ENCODE data around the gene IQSEC1. TPM values are rescaled to one million over a fixed set of nuclear protein-coding genes. Genes with fewer than 3 reads are reported as not detected.

Gene IQSEC1
- total and polyA plus RNA-seq, 9 of the 15 experiments (the other 6 are each of a cell fraction or from before 2014, with no cell fraction given) = 0.56 to 39.0 (median 6.8) TPM

DNA sequence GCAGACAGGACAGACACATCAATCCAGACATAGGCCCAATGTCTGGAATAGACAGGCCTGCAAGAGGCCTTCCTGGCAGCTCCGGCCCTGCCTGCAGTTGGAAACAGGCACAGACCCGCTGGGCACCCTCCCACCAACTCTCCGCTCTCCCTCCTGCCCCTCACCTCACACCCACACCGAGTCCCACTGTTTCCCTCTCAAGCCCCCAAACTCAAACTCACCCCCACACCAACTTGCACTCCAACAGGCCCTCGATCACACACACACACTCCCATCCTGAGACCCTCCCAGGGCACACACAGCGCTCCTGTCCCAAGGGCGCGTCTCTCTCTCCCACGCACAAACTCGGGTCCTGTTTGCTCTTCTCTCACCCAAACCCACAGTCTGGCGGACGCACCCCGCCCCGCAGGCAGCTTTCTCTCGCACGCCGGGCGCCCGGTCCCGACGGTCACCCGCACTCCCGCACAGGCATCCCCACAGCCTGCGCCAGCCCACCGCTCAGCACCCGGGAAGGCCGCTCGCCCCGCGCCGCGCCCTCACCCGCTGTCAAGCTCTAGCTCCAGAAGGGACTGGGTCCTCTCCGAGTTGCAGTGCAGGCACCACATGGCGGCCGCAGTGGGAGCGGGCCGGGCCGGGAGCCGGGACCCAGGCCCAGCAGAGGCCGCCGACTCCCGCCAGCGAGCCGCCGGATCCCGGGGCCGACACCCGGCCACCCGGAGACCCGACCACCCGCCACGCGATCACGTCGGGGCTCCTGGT, 106.2 kb downstream of the IQSEC1 start (continued):
- TF ChIP-seq ATF2 (CRISPR knock-in tag; IDR thresholded peaks at IDR 0.05) (no peak), GTF2A2 (tag; IDR thresholded peaks at IDR 0.05) (no peak), U2AF1 (optimal IDR thresholded peaks at IDR 0.05; ENCODE audit: low read depth, low read length) (no peak), FOS (IDR thresholded peaks at IDR 0.05; ENCODE audit: extremely low read depth, insufficient read length) (no peak), ZNF140 (CRISPR knock-in tag; IDR thresholded peaks at IDR 0.05) (no peak), CBX8 (IDR thresholded peaks at IDR 0.05; ENCODE audit: borderline replicate concordance, extremely low read depth, low read depth, low read length, poor library complexity, severe bottlenecking) (no peak), MED1 (CRISPR knock-in tag; IDR thresholded peaks at IDR 0.05; ENCODE audit: borderline replicate concordance) (no peak), NR4A1 (CRISPR knock-in tag; IDR thresholded peaks at IDR 0.05) (no peak), NR4A1 (tag; IDR thresholded peaks at IDR 0.05) (peak; percentile 51; the same call in 1 of the 2 replicates), SMARCA4 (IDR thresholded peaks at IDR 0.05) (peak; percentile 32; the same call in 1 of the 2 replicates), ZNF551 (CRISPR knock-in tag; IDR thresholded peaks at IDR 0.05) (no peak), THRAP3 (IDR thresholded peaks at IDR 0.05; ENCODE audit: borderline replicate concordance) (no peak), TEAD1 (CRISPR knock-in tag; IDR thresholded peaks at IDR 0.05) (peak in 1 of 2 experiments; percentile 12; a peak in 1 of 4 replicates), RFX7 (CRISPR knock-in tag; IDR thresholded peaks at IDR 0.05) (no peak), GTF2E2 (tag; IDR thresholded peaks at IDR 0.05) (no peak), FOXK2 (conservative IDR thresholded peaks at IDR 0.05 in 1 of 2, IDR thresholded peaks at IDR 0.05 in 1 of 2; ENCODE audit: low read depth in 2 of 2) (0 out of 4 replicates have a peak, but pooled peaks of 1 of the 2 experiments have one; percentile 38), PTRF (tag; IDR thresholded peaks at IDR 0.05) (no peak), C11orf30 (IDR thresholded peaks at IDR 0.05; ENCODE audit: low read depth) (no peak), ID3 (CRISPR knock-in tag; IDR thresholded peaks at IDR 0.05) (no peak), ID3 (tag; IDR thresholded peaks at IDR 0.05) (0 out of 2 replicates have a peak, but pooled peaks have one; percentile 34), ZNF3 (CRISPR knock-in tag; IDR thresholded peaks at IDR 0.05) (no peak)
- TF ChIP-seq, protein P1, sequence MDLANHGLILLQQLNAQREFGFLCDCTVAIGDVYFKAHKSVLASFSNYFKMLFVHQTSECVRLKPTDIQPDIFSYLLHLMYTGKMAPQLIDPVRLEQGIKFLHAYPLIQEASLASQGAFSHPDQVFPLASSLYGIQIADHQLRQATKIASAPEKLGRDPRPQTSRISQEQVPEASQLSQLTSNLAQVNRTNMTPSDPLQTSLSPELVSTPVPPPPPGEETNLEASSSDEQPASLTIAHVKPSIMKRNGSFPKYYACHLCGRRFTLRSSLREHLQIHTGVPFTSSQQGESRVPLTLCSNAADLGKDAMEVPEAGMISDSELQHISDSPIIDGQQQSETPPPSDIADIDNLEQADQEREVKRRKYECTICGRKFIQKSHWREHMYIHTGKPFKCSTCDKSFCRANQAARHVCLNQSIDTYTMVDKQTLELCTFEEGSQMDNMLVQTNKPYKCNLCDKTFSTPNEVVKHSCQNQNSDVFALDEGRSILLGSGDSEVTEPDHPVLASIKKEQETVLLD (IDR thresholded peaks at IDR 0.05) = peak; percentile 61; the same call in 1 of the 2 replicates
- TF ChIP-seq, protein P2, sequence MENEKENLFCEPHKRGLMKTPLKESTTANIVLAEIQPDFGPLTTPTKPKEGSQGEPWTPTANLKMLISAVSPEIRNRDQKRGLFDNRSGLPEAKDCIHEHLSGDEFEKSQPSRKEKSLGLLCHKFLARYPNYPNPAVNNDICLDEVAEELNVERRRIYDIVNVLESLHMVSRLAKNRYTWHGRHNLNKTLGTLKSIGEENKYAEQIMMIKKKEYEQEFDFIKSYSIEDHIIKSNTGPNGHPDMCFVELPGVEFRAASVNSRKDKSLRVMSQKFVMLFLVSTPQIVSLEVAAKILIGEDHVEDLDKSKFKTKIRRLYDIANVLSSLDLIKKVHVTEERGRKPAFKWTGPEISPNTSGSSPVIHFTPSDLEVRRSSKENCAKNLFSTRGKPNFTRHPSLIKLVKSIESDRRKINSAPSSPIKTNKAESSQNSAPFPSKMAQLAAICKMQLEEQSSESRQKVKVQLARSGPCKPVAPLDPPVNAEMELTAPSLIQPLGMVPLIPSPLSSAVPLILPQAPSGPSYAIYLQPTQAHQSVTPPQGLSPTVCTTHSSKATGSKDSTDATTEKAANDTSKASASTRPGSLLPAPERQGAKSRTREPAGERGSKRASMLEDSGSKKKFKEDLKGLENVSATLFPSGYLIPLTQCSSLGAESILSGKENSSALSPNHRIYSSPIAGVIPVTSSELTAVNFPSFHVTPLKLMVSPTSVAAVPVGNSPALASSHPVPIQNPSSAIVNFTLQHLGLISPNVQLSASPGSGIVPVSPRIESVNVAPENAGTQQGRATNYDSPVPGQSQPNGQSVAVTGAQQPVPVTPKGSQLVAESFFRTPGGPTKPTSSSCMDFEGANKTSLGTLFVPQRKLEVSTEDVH (IDR thresholded peaks at IDR 0.05; ENCODE audit: low read depth, partially characterized antibody) = no peak
